Vagina (tissue), 2 donors: ENCODE results near the gene LGMN. TPM values are rescaled to one million over a fixed set of nuclear protein-coding genes. Genes with fewer than 3 reads are reported as not detected.
A peak's percentile ranks its signal among the peaks of the same experiment; 100 is the strongest.

Experiments
- DNase-seq, 2 donors: peaks; one replicate each; pipeline ENCODE4 v3.0.0-alpha.2; 2017; ENCODE audit errors: extremely low spot score in 2 of 2
- H3K27ac ChIP-seq: fragments of 200-600 bp; sonication (generic); one replicate; pipeline ENCODE4 v1.5.1; 2019
- H3K27me3 ChIP-seq: fragments of 200-600 bp; sonication (generic); one replicate; pipeline ENCODE4 v1.5.1; 2019
- H3K36me3 ChIP-seq, 2 donors: fragments of 200-600 bp; sonication (generic); one replicate each; pipeline ENCODE4 v1.5.1; 2017 to 2019
- H3K4me1 ChIP-seq: fragments of 200-600 bp; sonication (generic); one replicate; pipeline ENCODE4 v1.5.1; 2019
- H3K4me3 ChIP-seq, 2 donors: fragments of 200-600 bp; sonication (generic); 1 replicate in 1 of 2; 2 replicates in 1 of 2; pipeline ENCODE4 v1.5.1; 2016 to 2019
- H3K9me3 ChIP-seq: fragments of 200-600 bp; sonication (generic); one replicate; pipeline ENCODE4 v1.5.1; 2019
- POLR2A ChIP-seq, 2 donors: fragments of 450-650 bp; IDR thresholded peaks; one replicate each; pipeline ENCODE4 v1.6.1; 2017; ENCODE audit warnings: antibody characterized with exemption in 2 of 2, mild to moderate bottlenecking in 2 of 2, moderate library complexity in 2 of 2
- POLR2AphosphoS5 ChIP-seq, 2 donors: sonication (generic); formaldehyde crosslinking; IDR thresholded peaks; one replicate each; pipeline ENCODE4 v1.9.0; 2017; ENCODE audit warnings: antibody characterized with exemption in 2 of 2, mild to moderate bottlenecking in 2 of 2, low read depth in 1 of 2; ENCODE audit not compliant: insufficient read depth in 1 of 2
- intact Hi-C: fragments of 100-400 bp; cut with DNase I; formaldehyde crosslinking; loops from one replicate; pipeline ENCODE4 v1.15.1; 2023
- total RNA-seq: library from RNA; depleted of rRNA; stranded (reverse); fragments of >200 nt; gene quantifications from one replicate; pipeline ENCODE4 v1.2.3, GENCODE V29; 2016
- TF ChIP-seq, protein P1 (sequence below), 3 experiments: fragments of 450-650 bp in 2 of 3; fragments of 200-600 bp in 1 of 3; sonication (generic) in 1 of 3; IDR thresholded peaks; one replicate each; pipeline ENCODE4 v1.5.1; 2017 to 2019; ENCODE audit warnings: antibody characterized with exemption in 3 of 3, mild to moderate bottlenecking in 2 of 3, moderate library complexity in 2 of 3

LGMN gene
- 61.6 TPM for total RNA-seq

DNA sequence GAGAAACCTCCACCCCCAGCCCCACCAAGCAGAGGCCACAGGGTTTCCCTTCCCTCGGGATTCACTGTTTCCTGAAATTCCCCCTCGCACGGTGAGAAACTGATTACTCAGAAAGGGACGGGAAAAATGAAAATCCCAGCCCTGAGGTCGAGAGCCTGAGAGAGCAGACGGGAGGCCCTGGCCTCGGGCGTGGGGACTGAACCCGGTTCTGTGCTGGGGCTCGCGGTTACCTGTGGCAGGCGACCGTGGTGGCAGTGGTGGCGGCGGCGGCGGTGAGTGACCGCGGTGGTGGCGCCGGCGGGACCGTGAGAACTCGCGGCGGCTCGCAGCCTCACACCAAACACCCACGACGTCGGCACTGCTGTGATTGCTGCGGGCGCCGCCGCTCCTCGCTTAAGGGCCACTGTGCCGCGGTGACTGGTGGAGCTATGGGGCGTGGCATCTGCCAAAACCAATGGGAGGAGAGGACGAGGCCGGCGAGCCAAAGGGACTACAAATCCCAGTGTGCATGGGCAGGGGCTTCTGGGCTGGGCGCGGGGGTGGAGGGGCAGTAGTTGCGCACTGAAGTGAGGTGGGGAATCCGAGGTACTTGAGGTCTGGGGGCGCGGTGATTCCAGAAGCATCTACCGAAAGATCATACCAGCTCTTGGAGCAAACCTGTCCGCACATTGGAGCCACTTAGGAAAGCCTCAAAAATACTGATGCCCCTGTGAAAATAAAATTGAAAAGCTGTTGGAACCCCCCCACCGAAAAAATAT, at the start of gene LGMN:
LGMN (minus strand) TSS at position 369 of the 758 bp plus-strand sequence. CDS start 15,841 bp downstream, outside the sequence.
- H3K27ac ChIP-seq = peak within 1 kb of the TSS; percentile 90
- no peaks in the 10 kb centered on the region for H3K27me3 ChIP-seq
- H3K9me3 ChIP-seq = no peaks in the 10 kb centered on the region
- intact Hi-C loops = loop anchor here (5.0 kb wide), 1 partner anchor 44 kb away; the partner anchor contains the start of gene GOLGA5
- peaks cover 13% of the 10 kb centered on the region for H3K4me1 ChIP-seq
- TF ChIP-seq, protein P1, sequence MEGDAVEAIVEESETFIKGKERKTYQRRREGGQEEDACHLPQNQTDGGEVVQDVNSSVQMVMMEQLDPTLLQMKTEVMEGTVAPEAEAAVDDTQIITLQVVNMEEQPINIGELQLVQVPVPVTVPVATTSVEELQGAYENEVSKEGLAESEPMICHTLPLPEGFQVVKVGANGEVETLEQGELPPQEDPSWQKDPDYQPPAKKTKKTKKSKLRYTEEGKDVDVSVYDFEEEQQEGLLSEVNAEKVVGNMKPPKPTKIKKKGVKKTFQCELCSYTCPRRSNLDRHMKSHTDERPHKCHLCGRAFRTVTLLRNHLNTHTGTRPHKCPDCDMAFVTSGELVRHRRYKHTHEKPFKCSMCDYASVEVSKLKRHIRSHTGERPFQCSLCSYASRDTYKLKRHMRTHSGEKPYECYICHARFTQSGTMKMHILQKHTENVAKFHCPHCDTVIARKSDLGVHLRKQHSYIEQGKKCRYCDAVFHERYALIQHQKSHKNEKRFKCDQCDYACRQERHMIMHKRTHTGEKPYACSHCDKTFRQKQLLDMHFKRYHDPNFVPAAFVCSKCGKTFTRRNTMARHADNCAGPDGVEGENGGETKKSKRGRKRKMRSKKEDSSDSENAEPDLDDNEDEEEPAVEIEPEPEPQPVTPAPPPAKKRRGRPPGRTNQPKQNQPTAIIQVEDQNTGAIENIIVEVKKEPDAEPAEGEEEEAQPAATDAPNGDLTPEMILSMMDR (IDR thresholded peaks at IDR 0.05) = no peak
- TF ChIP-seq POLR2A (IDR thresholded peaks at IDR 0.05) = peak in 1 of 2 donors; percentile 94
- TF ChIP-seq POLR2AphosphoS5 (IDR thresholded peaks at IDR 0.05; ENCODE audit: insufficient read depth in 1 of 2, low read depth in 1 of 2) = peak; percentile 85 to 97
- peak within 1 kb of the TSS; percentile 80 to 92 for H3K4me3 ChIP-seq
- peak in 1 of 2 donors; percentile 97 for DNase-seq
- H3K36me3 ChIP-seq = no peaks in the 10 kb centered on the region

DNA sequence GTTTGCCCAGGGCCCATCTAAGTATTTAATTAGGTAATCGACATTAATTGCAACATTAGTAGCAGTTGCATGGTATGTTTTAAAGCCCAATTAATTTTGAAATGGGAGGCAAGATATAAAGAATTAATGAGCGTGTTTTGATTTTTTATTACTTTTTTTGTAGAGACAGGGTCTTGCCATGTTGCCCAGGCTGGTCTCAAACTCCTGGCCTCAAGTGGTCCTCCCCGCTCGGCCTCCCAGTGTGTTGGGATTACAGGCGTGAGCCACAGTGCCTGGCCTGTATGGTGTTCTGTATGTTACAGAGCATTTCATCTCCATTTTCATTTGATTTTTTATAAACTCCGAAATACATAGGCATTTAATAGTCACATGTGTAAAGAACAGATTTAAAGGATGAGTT, 46.5 kb upstream of the LGMN start:
- peak overlapping the region; percentile 89 to 92 for H3K4me3 ChIP-seq
- TF ChIP-seq, protein P1 (IDR thresholded peaks at IDR 0.05) = no peak
- TF ChIP-seq POLR2AphosphoS5 (IDR thresholded peaks at IDR 0.05; ENCODE audit: insufficient read depth in 1 of 2, low read depth in 1 of 2) (no peak), POLR2A (IDR thresholded peaks at IDR 0.05) (no peak)
- peaks cover 0 to 14% of the 10 kb centered on the region in 2 donors for H3K36me3 ChIP-seq
- intact Hi-C loops = loop anchor here (5.0 kb wide), 1 partner anchor 48 kb away; the partner anchor contains the start of gene LGMN
- peaks cover 29% of the 10 kb centered on the region for H3K4me1 ChIP-seq
- no peaks in the 10 kb centered on the region for H3K9me3 ChIP-seq
- DNase-seq = no peak
- no peaks in the 10 kb centered on the region for H3K27me3 ChIP-seq
- H3K27ac ChIP-seq = peak overlapping the region; percentile 84

DNA sequence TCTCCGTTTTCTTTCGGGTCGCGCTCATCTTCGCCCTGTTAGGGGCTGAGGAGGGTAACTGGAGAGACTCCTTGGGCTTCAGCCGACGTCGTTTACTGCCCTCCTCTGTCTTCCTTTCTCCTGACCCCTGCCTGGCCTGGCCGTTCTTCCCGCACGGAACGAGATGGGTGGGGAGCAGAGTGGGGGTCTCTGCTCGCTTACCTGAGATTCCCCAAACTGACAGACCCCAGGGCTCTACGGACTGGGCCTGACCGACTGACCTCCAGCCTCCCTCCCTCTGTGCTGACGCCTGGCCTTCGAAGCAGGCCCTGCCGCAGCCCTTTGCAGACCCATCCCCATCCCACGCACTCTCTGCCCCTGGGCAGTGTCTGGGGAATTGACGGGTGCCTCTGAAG, 46.1 kb upstream of the LGMN start:
- H3K4me1 ChIP-seq = peaks cover 26% of the 10 kb centered on the region
- intact Hi-C loops = loop anchor here (5.0 kb wide), 1 partner anchor 47 kb away; the partner anchor contains the start of gene LGMN

DNA sequence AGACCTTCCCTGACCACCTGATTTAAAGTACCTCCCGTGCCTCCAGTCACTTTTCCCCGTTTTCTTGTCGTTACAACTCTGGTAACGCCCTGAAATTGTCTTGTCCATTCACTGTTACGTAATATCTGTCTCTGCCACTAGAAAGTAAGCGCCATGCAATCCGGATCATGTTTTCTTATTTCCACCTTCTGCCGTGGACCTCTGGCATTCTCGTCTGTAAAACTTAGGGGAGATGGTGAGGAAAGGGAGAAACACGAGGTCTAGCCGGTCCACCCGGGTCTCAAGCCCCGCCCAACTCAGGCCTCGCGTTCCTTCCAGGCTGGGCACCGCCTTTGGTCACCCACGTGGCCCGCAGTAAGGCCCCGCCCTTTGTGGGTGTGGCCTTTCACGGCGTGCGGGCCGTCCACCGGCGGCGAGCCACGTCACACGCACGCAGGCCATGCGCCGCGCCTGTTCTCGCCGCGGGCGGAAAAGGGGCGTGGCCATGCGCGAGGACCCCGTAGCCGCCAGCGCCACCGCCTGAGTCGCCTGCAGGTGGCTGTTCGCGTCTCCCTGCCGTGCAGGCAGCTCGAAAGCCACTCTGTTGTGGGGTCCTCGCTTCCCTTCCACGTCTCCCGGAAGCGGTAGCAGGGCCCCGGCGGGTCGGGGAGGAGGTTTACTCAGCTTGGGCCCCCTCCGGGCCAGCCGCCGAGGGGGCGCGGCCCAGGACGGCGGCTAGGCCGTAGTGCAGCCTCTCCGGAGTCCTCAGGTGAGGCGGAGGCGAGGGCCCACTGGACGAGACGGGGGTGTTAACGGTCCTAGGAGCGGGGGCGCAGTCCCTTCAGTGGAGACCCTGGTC, 45.5 kb upstream of the LGMN start, which contains the start of gene GOLGA5:
GOLGA5 (plus strand) TSS at position 597 of the 838 bp plus-strand sequence. CDS start 3,133 bp downstream, outside the sequence.
- TF ChIP-seq POLR2A (IDR thresholded peaks at IDR 0.05) (peak in 1 of 2 donors; percentile 36), POLR2AphosphoS5 (IDR thresholded peaks at IDR 0.05; ENCODE audit: insufficient read depth in 1 of 2, low read depth in 1 of 2) (peak; percentile 68 to 90)
- TF ChIP-seq, protein P1 (IDR thresholded peaks at IDR 0.05) = peak in 1 of 3 experiments; percentile 22
- H3K9me3 ChIP-seq = no peaks in the 10 kb centered on the region
- no peaks in the 10 kb centered on the region for H3K27me3 ChIP-seq
- peak; percentile 99 for DNase-seq
- peaks cover 0 to 14% of the 10 kb centered on the region in 2 donors for H3K36me3 ChIP-seq
- intact Hi-C loops = loop anchor here (5.0 kb wide), 1 partner anchor 47 kb away; the partner anchor contains the start of gene LGMN
- H3K4me3 ChIP-seq = peak within 1 kb of the TSS; percentile 89 to 92
- peaks cover 26% of the 10 kb centered on the region for H3K4me1 ChIP-seq
- H3K27ac ChIP-seq = peak within 1 kb of the TSS; percentile 84

More for the DNA sequence above, 46.1 kb upstream of the LGMN start:
- H3K27me3 ChIP-seq = no peaks in the 10 kb centered on the region
- peak overlapping the region; percentile 84 for H3K27ac ChIP-seq
- peak overlapping the region; percentile 89 to 92 for H3K4me3 ChIP-seq
- H3K36me3 ChIP-seq = peaks cover 0 to 14% of the 10 kb centered on the region in 2 donors
- TF ChIP-seq, protein P1 (IDR thresholded peaks at IDR 0.05) = no peak
- no peak for TF ChIP-seq POLR2AphosphoS5 (IDR thresholded peaks at IDR 0.05; ENCODE audit: insufficient read depth in 1 of 2, low read depth in 1 of 2)
- no peak for TF ChIP-seq POLR2A (IDR thresholded peaks at IDR 0.05)
- DNase-seq = peak in 1 of 2 donors; percentile 91
- H3K9me3 ChIP-seq = no peaks in the 10 kb centered on the region
